HCT116 (cell line): ENCODE data around the gene BMAL1. TPM values are rescaled to one million over a fixed set of nuclear protein-coding genes. Genes with fewer than 3 reads are reported as not detected.

Source experiments
- ATAC-seq: fragments of 200-7000 bp; cut with Tn5 transposase; 2 replicates; pipeline ENCODE4 v1.9.1; 2020; ENCODE audit warnings: mild to moderate bottlenecking, moderate library complexity
- BruUV-seq: library from RNA; stranded (reverse); fragments of 400-500 nt; replicated peaks from 2 replicates; lab custom pipeline; 2021; lab: Mats Ljungman, UMichigan
- CTCF ChIA-PET: fragments of 300-600 bp; sonication (Branson Sonifier 250); formaldehyde crosslinking; loops from one replicate; lab custom pipeline; 2021; ENCODE audit warnings: antibody characterized with exemption; lab: Charles Lee
- POLR2A ChIA-PET: fragments of 300-600, 350-600 bp; sonication (Branson Sonifier 250); formaldehyde crosslinking; loops from one replicate; lab custom pipeline; 2021; ENCODE audit warnings: antibody characterized with exemption; lab: Charles Lee
- RAD21 ChIA-PET, 2 experiments: fragments of 300-600 bp; sonication (Branson Sonifier 250); formaldehyde crosslinking; loops; one replicate each; lab custom pipeline; 2023; ENCODE audit warnings: low total read pairs in 2 of 2; ENCODE audit not compliant: uncharacterized antibody in 2 of 2, unreplicated experiment in 2 of 2, low non-redundant PET in 1 of 2; lab: Charles Lee
- DNase-seq: peaks from one replicate; pipeline ENCODE4 v3.0.0-alpha.2; 2010; ENCODE audit warnings: low read depth, low spot score
- H2AFZ ChIP-seq: fragments of 200-600 bp; shearing (Covaris generic), sonication (generic); 2 replicates; pipeline ENCODE4 v1.6.1; 2017; ENCODE audit warnings: low read depth, mixed run types, mixed read lengths, antibody characterized with exemption, low read length; ENCODE audit not compliant: poor library complexity, severe bottlenecking
- H3K27ac ChIP-seq: 2 replicates; pipeline ENCODE4 v1.5.1; 2012; ENCODE audit warnings: low read depth, low read length
- H3K27me3 ChIP-seq: fragments of 200-600 bp; sonication (generic); 2 replicates; pipeline ENCODE4 v1.6.1; 2016; ENCODE audit warnings: mixed run types, low read length, mixed read lengths; ENCODE audit not compliant: insufficient read depth
- H3K36me3 ChIP-seq, 2 experiments: fragments of 200-500 bp in 1 of 2; fragments of 200-600 bp in 1 of 2; sonication (Bioruptor generic) in 1 of 2; sonication (generic) in 1 of 2; 2 replicates each; pipeline versions ENCODE4 v1.5.1 to v1.6.1; 2014 to 2016; ENCODE audit warnings: low read length in 2 of 2, inconsistent platforms in 1 of 2, mixed read lengths in 1 of 2, mixed run types in 1 of 2; ENCODE audit not compliant: insufficient read depth in 2 of 2, control insufficient read depth in 1 of 2
- H3K4me1 ChIP-seq, 2 experiments: fragments of 200-600 bp in 1 of 2; sonication (generic) in 1 of 2; 2 replicates each; pipeline versions ENCODE4 v1.5.1 to v1.6.1; 2012 to 2017; ENCODE audit warnings: low read length in 2 of 2, inconsistent platforms in 1 of 2, mild to moderate bottlenecking in 1 of 2, mixed read lengths in 1 of 2, mixed run types in 1 of 2, moderate library complexity in 1 of 2; ENCODE audit not compliant: insufficient read depth in 2 of 2, control insufficient read depth in 1 of 2
- H3K4me2 ChIP-seq: fragments of 200-600 bp; sonication (generic); 2 replicates; pipeline ENCODE4 v1.6.1; 2017; ENCODE audit warnings: mixed run types, low read length, mixed read lengths
- H3K4me3 ChIP-seq, 2 experiments: fragments of 200-600 bp in 1 of 2; sonication (generic) in 1 of 2; replicated peaks in 1 of 2; 2 replicates each; pipeline ENCODE4 v1.5.1; 2011 to 2016; ENCODE audit warnings: low read length in 2 of 2, control low read depth in 1 of 2, low read depth in 1 of 2, mild to moderate bottlenecking in 1 of 2, mixed read lengths in 1 of 2, mixed run types in 1 of 2
- H3K79me2 ChIP-seq: fragments of 200-600 bp; sonication (generic); 2 replicates; pipeline ENCODE4 v1.6.1; 2017; ENCODE audit warnings: mild to moderate bottlenecking, mixed run types, low read length, moderate library complexity, mixed read lengths; ENCODE audit not compliant: insufficient read depth
- H3K9ac ChIP-seq: fragments of 200-600 bp; sonication (generic); 2 replicates; pipeline ENCODE4 v1.6.1; 2016; ENCODE audit warnings: low read length, mixed read lengths
- H3K9me2 ChIP-seq: fragments of 200-600 bp; sonication (generic), shearing (Covaris generic); 2 replicates; pipeline ENCODE4 v1.6.1; 2017; ENCODE audit warnings: mixed run types, mild to moderate bottlenecking, moderate library complexity; ENCODE audit not compliant: insufficient read depth
- H3K9me3 ChIP-seq, 2 experiments: fragments of 200-500 bp in 1 of 2; fragments of 200-600 bp in 1 of 2; sonication (Bioruptor generic) in 1 of 2; sonication (generic) in 1 of 2; 2 replicates each; pipeline ENCODE4 v1.6.1; 2014 to 2017; ENCODE audit warnings: low read length in 2 of 2, mixed read lengths in 2 of 2, inconsistent platforms in 1 of 2, low read depth in 1 of 2, mild to moderate bottlenecking in 1 of 2, mixed run types in 1 of 2, moderate library complexity in 1 of 2; ENCODE audit not compliant: control insufficient read depth in 1 of 2, insufficient read depth in 1 of 2
- H4K20me1 ChIP-seq: fragments of 200-600 bp; sonication (generic), shearing (Covaris generic); 2 replicates; pipeline ENCODE4 v1.6.1; 2017; ENCODE audit warnings: mixed run types, mild to moderate bottlenecking, moderate library complexity; ENCODE audit not compliant: insufficient read depth
- EGR1 ChIP-seq: IDR thresholded peaks from 2 replicates; pipeline ENCODE4 v1.6.1; 2012; ENCODE audit warnings: low read depth
- ELF1 ChIP-seq: IDR thresholded peaks from 2 replicates; pipeline ENCODE4 v1.6.1; 2012; ENCODE audit warnings: low read depth, borderline replicate concordance
- EZH2phosphoT487 ChIP-seq: fragments of 200-600 bp; IDR thresholded peaks from 2 replicates; pipeline ENCODE4 v1.6.1; 2018; ENCODE audit warnings: antibody characterized with exemption, borderline replicate concordance
- FOSL1 ChIP-seq: IDR thresholded peaks from 2 replicates; pipeline ENCODE4 v1.6.1; 2012; ENCODE audit warnings: low read depth
- RAD21 ChIP-seq: IDR thresholded peaks from 2 replicates; pipeline ENCODE4 v1.6.1; 2012; ENCODE audit warnings: low read depth, mild to moderate bottlenecking
- SIN3A ChIP-seq: IDR thresholded peaks from 2 replicates; pipeline ENCODE4 v1.6.1; 2012; ENCODE audit warnings: low read depth
- SP1 ChIP-seq: IDR thresholded peaks from 2 replicates; pipeline ENCODE4 v1.6.1; 2012; ENCODE audit warnings: low read depth
- SRF ChIP-seq: IDR thresholded peaks from 2 replicates; pipeline ENCODE4 v1.6.1; 2012; ENCODE audit warnings: low read depth
- ZNF274 ChIP-seq: fragments of 200-500 bp; sonication (Bioruptor generic); IDR thresholded peaks from 2 replicates; pipeline ENCODE4 v1.6.1; 2014; ENCODE audit warnings: mild to moderate bottlenecking, low read depth, low read length, inconsistent platforms
- intact Hi-C: fragments of 100-400 bp; cut with micrococcal nuclease; formaldehyde crosslinking; loops from 2 replicates; pipeline ENCODE4 v1.10.0; 2022
- total RNA-seq: library from RNA; stranded (reverse); gene quantifications from one replicate; pipeline ENCODE4 v1.2.1, GENCODE V29; 2021; ENCODE audit not compliant: unreplicated experiment
- TF ChIP-seq, protein P1 (sequence below): IDR thresholded peaks from 2 replicates; pipeline ENCODE4 v1.6.1; 2012
- TF ChIP-seq, protein P2 (sequence below): IDR thresholded peaks from 2 replicates; pipeline ENCODE4 v1.6.1; 2011; ENCODE audit warnings: mild to moderate bottlenecking, low read length, moderate library complexity; ENCODE audit not compliant: insufficient replicate concordance; ENCODE audit errors: extremely low read depth
- TF ChIP-seq, protein P3 (sequence below), 3 experiments: fragments of 200-600 bp in 1 of 3; sonication (generic) in 1 of 3; IDR thresholded peaks in 2 of 3; conservative IDR thresholded peaks in 1 of 3; 2 replicates each; pipeline ENCODE4 v1.5.1; 2012 to 2017; ENCODE audit warnings: low read depth in 2 of 3, low read length in 2 of 3, antibody characterized with exemption in 1 of 3, borderline replicate concordance in 1 of 3, control low read depth in 1 of 3, mild to moderate bottlenecking in 1 of 3, mixed read lengths in 1 of 3, mixed run types in 1 of 3, moderate library complexity in 1 of 3; ENCODE audit not compliant: insufficient read depth in 1 of 3

BMAL1 gene
- total RNA-seq, 1 experiment from 2014 or later: 17.6 TPM

DNA sequence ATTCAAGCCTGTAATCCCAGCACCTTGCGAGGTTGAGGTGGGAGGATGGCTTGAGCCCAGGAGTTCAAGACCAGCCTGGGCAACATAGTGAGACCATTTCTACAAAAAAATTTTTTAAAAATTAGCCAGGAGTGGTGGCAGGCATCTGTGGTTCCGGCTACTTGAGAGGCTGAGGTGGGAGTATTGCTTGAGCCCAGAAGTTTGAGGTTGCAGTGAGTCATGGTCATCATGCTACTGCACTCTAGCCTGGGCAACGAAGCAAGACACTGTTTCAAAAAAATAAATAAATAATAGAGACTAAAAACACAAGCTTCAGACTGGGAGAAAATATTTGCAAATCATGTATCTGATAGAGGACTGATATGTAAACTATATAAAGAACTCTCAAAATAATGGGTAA, 152.2 kb downstream of the BMAL1 start:
- BruUV-seq: no TSS peak
- Histone ChIP-seq H3K9me2 (no peaks in the 10 kb centered on the region), H3K4me2 (no peak overlapping the region), H4K20me1 (no peaks in the 10 kb centered on the region), H3K27me3 (no peaks in the 10 kb centered on the region), H3K79me2 (no peaks in the 10 kb centered on the region; the same call in 1 of the 2 replicates), H3K4me1 (no peaks in the 10 kb centered on the region), H3K36me3 (no peaks in the 10 kb centered on the region), H3K9ac (no peak overlapping the region), H3K9me3 (0 out of 4 replicates have a peak, but pooled peaks cover 0 to 4% of the 10 kb centered on the region in 2 experiments), H2AFZ (no peak overlapping the region), H3K4me3 (no peak overlapping the region), H3K27ac (no peak overlapping the region)
- ATAC-seq: no peak
- DNase-seq: no peak
- POLR2A ChIA-PET: no interaction called here
- no peak for TF ChIP-seq SIN3A
- TF ChIP-seq EGR1: no peak
- TF ChIP-seq, protein P1, sequence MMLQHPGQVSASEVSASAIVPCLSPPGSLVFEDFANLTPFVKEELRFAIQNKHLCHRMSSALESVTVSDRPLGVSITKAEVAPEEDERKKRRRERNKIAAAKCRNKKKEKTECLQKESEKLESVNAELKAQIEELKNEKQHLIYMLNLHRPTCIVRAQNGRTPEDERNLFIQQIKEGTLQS: no peak
- no peak for TF ChIP-seq SP1
- TF ChIP-seq EZH2phosphoT487: no peak
- TF ChIP-seq, protein P2, sequence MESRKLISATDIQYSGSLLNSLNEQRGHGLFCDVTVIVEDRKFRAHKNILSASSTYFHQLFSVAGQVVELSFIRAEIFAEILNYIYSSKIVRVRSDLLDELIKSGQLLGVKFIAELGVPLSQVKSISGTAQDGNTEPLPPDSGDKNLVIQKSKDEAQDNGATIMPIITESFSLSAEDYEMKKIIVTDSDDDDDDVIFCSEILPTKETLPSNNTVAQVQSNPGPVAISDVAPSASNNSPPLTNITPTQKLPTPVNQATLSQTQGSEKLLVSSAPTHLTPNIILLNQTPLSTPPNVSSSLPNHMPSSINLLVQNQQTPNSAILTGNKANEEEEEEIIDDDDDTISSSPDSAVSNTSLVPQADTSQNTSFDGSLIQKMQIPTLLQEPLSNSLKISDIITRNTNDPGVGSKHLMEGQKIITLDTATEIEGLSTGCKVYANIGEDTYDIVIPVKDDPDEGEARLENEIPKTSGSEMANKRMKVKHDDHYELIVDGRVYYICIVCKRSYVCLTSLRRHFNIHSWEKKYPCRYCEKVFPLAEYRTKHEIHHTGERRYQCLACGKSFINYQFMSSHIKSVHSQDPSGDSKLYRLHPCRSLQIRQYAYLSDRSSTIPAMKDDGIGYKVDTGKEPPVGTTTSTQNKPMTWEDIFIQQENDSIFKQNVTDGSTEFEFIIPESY: no peak
- TF ChIP-seq ELF1: no peak
- no peak for TF ChIP-seq SRF
- TF ChIP-seq RAD21: no peak
- TF ChIP-seq FOSL1: no peak
- TF ChIP-seq, protein P3, sequence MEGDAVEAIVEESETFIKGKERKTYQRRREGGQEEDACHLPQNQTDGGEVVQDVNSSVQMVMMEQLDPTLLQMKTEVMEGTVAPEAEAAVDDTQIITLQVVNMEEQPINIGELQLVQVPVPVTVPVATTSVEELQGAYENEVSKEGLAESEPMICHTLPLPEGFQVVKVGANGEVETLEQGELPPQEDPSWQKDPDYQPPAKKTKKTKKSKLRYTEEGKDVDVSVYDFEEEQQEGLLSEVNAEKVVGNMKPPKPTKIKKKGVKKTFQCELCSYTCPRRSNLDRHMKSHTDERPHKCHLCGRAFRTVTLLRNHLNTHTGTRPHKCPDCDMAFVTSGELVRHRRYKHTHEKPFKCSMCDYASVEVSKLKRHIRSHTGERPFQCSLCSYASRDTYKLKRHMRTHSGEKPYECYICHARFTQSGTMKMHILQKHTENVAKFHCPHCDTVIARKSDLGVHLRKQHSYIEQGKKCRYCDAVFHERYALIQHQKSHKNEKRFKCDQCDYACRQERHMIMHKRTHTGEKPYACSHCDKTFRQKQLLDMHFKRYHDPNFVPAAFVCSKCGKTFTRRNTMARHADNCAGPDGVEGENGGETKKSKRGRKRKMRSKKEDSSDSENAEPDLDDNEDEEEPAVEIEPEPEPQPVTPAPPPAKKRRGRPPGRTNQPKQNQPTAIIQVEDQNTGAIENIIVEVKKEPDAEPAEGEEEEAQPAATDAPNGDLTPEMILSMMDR (IDR thresholded peaks at IDR 0.05 in 2 of 3, conservative IDR thresholded peaks at IDR 0.05 in 1 of 3; ENCODE audit: borderline replicate concordance in 1 of 3, insufficient read depth in 1 of 3, low read depth in 2 of 3, low read length in 2 of 3): no peak
- no peak for TF ChIP-seq ZNF274
- intact Hi-C loops: no loop called here
- RAD21 ChIA-PET: no interaction called here
- CTCF ChIA-PET: no interaction called here
